HS-5 (cell line): ENCODE results near the gene SSH3.

Experiments used
- DNase-seq: peaks from one replicate; pipeline ENCODE4 v3.0.0-alpha.2; 2012; ENCODE audit warnings: low read depth

SSH3 gene

DNA sequence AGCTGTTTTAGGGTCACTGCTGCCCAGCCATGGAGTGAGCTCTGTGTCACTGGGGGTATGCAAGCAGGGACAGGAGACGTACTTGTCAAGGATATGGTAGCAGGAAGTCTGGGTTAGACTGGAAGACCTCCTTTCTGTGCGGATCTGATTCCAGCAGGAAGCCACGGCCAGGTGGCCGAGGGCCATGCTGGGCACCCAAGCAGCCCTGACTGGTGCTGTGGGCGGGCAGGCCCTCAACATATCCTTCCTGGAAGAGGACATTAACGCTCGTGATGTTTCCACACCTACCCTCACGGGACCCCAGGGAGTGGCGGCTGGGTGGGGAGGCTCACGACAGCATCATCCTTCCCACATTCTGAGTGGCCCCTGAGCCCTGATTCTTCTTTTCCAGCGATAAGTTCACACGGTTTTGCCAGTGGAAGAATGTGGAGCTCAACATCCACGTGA, 23.0 kb upstream of the SSH3 start:
- DNase-seq = no peak

GRCh38 chr11:67280788-67281551, 22.4 kb upstream of the SSH3 start:
- no peak for DNase-seq

GRCh38 chr11:67281552-67282150, 21.7 kb upstream of the SSH3 start:
- DNase-seq = no peak

DNA sequence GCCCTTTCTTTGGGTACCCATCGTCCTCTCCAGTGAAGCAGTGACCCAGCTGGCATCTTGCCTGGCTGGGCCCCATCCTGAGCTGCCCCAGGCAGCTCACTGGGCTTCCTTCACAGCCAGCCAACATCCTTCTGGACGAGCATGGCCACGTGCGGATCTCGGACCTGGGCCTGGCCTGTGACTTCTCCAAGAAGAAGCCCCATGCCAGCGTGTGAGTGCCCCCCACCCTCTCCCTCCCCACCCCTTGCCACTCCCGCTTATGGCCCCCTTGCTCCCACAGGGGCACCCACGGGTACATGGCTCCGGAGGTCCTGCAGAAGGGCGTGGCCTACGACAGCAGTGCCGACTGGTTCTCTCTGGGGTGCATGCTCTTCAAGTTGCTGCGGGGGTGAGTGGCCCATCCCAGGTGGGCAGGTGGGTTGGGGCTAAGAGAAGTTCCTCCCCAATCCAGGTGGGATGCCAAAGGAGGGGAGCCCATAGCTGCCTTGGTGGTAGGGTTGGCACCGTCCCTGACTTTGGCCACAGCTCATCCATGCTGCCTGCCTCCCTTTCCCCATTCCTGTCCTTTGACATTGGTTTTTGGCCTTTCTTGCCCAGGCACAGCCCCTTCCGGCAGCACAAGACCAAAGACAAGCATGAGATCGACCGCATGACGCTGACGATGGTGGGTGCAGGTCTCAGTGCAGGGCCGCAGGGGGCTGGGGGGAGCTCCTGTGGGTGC, 21.0 kb upstream of the SSH3 start:
- DNase-seq = no peak

GRCh38 chr11:67282876-67283371, 20.4 kb upstream of the SSH3 start:
- no peak for DNase-seq

DNA sequence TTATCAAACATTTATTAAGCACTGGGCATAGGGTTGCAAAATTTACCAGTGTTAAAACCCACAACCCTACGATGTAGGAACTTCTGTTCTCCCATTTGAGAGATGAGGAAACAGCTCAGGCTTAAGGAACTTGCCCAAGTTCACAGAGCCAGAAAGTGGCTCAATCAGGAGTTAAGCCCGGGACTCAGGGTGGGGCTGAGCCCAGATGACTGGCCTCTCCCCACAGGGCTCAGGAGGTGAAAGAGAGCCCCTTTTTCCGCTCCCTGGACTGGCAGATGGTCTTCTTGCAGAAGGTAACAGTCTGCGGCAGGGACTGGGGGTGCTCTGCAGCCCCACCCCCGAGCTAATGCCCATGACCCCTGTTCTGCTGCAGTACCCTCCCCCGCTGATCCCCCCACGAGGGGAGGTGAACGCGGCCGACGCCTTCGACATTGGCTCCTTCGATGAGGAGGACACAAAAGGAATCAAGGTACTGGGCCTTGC, 19.8 kb upstream of the SSH3 start:
- DNase-seq = no peak

- DNase-seq = no peak
These were observed 18.4 kb upstream of the SSH3 start for GRCh38 chr11:67284811-67285540.

GRCh38 chr11:67285541-67286498, 17.5 kb upstream of the SSH3 start:
- no peak for DNase-seq

- DNase-seq = no peak
These were observed 16.6 kb upstream of the SSH3 start for GRCh38 chr11:67286621-67287333.

- DNase-seq = no peak
These were observed 15.8 kb upstream of the SSH3 start for GRCh38 chr11:67287355-67288197.

DNA sequence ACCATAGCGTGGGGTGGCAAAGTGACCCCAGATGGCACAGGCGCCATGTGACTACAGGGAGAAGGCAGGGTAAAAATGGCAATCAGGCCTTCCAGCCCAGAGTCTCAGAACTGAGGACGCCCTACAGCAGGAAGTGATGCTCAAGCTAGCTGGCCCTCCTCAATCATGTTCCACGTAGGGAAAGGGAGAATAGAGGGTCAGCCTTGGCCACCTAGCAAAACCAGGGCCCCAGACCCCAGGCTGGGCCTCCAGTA, 15.2 kb upstream of the SSH3 start:
- no peak for DNase-seq

- peak; percentile 30 for DNase-seq
These were observed 14.7 kb upstream of the SSH3 start for GRCh38 chr11:67288452-67289225.

DNA sequence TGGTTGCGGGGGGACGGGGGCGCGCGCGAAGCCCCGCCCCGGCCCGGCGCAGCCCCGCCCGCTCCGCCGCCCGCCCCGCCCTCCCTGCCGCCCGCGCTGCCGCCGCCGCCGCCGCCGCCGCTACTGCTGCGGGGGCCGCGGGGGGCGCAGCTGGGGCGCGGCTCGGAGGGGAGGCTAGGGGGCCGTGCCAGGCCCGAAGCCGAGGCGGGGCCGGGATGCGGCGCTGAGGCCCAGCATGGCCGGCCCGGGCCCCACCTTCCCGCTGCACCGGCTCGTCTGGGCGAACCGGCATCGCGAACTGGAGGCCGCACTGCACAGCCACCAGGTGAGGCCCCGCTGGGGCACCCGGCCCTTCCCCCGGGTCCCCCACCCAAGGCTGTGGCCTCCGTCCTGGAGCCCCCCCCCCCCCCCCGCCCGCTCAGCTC, 14.1 kb upstream of the SSH3 start, which contains the start of gene ANKRD13D:
ANKRD13D (plus strand) TSS at position 78 of the 425 bp plus-strand sequence; CDS start at position 236, 158 bp downstream.
- no peak for DNase-seq

GRCh38 chr11:67289651-67290479, 13.5 kb upstream of the SSH3 start:
- DNase-seq = peak; percentile 2

- no peak for DNase-seq
These were observed 12.5 kb upstream of the SSH3 start for GRCh38 chr11:67290801-67291200.

GRCh38 chr11:67291481-67292381, 11.6 kb upstream of the SSH3 start:
- no peak for DNase-seq

DNA sequence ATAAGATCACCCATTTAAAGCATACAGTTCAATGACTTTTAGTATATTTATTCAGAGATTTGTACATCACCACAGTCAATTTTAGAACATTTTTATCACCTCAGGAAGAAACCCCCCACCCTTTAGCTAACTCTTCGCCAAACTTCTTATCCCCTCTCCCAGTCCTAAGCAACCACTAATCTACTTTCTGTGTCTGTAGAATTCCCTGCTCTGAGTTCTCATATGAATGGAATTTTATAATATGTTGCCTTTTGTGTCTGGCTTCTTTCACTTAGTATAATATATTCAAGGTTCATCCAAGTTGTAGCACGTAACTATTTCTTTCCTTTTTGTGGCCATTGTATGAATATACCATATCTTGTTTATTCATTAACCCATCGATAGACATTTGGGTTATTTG, 10.7 kb upstream of the SSH3 start:
- DNase-seq = no peak
